GM12878 (cell line): ENCODE data around the gene MBNL3. TPM values are rescaled to one million over a fixed set of nuclear protein-coding genes. Genes with fewer than 3 reads are reported as not detected.

Experiments used
- ATAC-seq: fragments of 200-7000 bp; cut with Tn5 transposase; 3 replicates; pipeline ENCODE4 v1.9.1; 2020; ENCODE audit warnings: mild to moderate bottlenecking, moderate library complexity
- BruUV-seq: library from RNA; stranded (reverse); fragments of 400-500 nt; replicated peaks from 2 replicates; lab custom pipeline; 2021; lab: Mats Ljungman, UMichigan
- CTCF ChIA-PET: fragments of 300-600 bp; sonication (Branson Sonifier 250); formaldehyde crosslinking; extraction: SDS; loops from one replicate; lab custom pipeline; 2021; ENCODE audit warnings: inconsistent platforms; lab: Yijun Ruan, JAX
- POLR2A ChIA-PET: fragments of 350-600 bp; formaldehyde crosslinking; extraction: SDS; loops from one replicate; lab custom pipeline; 2021; ENCODE audit warnings: inconsistent platforms; lab: Charles Lee
- RAD21 ChIA-PET: fragments of 300-600 bp; sonication (Branson Sonifier 250); formaldehyde crosslinking; loops from one replicate; lab custom pipeline; 2023; ENCODE audit warnings: antibody characterized with exemption; ENCODE audit not compliant: unreplicated experiment; lab: Charles Lee
- SMC1A ChIA-PET: fragments of 300-600 bp; sonication (Branson Sonifier 250); formaldehyde crosslinking; loops from one replicate; lab custom pipeline; 2023; ENCODE audit not compliant: unreplicated experiment, uncharacterized antibody; lab: Charles Lee
- DNase-seq: peaks from one replicate; pipeline ENCODE4 v3.0.0-alpha.2; 2011; ENCODE audit warnings: low read depth, low spot score
- FAIRE-seq: peaks from 3 replicates; lab custom pipeline; 2011; peaks lifted over from hg19 to GRCh38; lab: Jason Lieb, UNC
- H2AFZ ChIP-seq: 2 replicates; pipeline ENCODE4 v1.6.0; 2011; ENCODE audit warnings: low read depth, low read length, control low read depth; ENCODE audit not compliant: control insufficient read depth
- H3K27ac ChIP-seq: 2 replicates; pipeline ENCODE4 v1.5.1; 2011; ENCODE audit warnings: control low read depth; ENCODE audit not compliant: control insufficient read depth, insufficient read depth
- H3K27me3 ChIP-seq, 2 experiments: replicated peaks in 1 of 2; 2 replicates each; pipeline versions ENCODE4 v1.6.0 to v1.6.1; 2011; ENCODE audit warnings: low read length in 1 of 2; ENCODE audit not compliant: control insufficient read depth in 2 of 2, insufficient read depth in 2 of 2
- H3K36me3 ChIP-seq, 2 experiments: 2 replicates each; pipeline ENCODE4 v1.5.1; 2011; ENCODE audit warnings: low read length in 1 of 2; ENCODE audit not compliant: control insufficient read depth in 2 of 2, insufficient read depth in 2 of 2
- H3K4me1 ChIP-seq: 2 replicates; pipeline ENCODE4 v1.6.1; 2011; ENCODE audit warnings: mild to moderate bottlenecking, low read length, moderate library complexity, mixed read lengths; ENCODE audit not compliant: control insufficient read depth, insufficient read depth
- H3K4me2 ChIP-seq: 2 replicates; pipeline ENCODE4 v1.6.0; 2011; ENCODE audit warnings: control low read depth; ENCODE audit not compliant: control insufficient read depth, insufficient read depth
- H3K4me3 ChIP-seq: fragments of 200-600 bp; sonication (generic); 2 replicates; pipeline ENCODE4 v1.5.1; 2016
- H3K79me2 ChIP-seq: 2 replicates; pipeline ENCODE4 v1.6.0; 2011; ENCODE audit warnings: low read length; ENCODE audit not compliant: control insufficient read depth, insufficient read depth
- H3K9ac ChIP-seq: 2 replicates; pipeline ENCODE4 v1.8.0; 2011; ENCODE audit warnings: low read length, control low read depth, mixed read lengths; ENCODE audit not compliant: control insufficient read depth, insufficient read depth
- H3K9me3 ChIP-seq: replicated peaks from 3 replicates; pipeline ENCODE4 v1.5.1; 2011; ENCODE audit warnings: mild to moderate bottlenecking, low read length; ENCODE audit not compliant: control insufficient read depth, insufficient read depth
- H4K20me1 ChIP-seq: 2 replicates; pipeline ENCODE4 v1.6.0; 2011; ENCODE audit not compliant: control insufficient read depth, insufficient read depth
- BRCA1 ChIP-seq: IDR thresholded peaks from 2 replicates; pipeline ENCODE4 v1.6.1; 2011; ENCODE audit warnings: low read depth, low read length, improper control_type of control experiment
- CBX3 ChIP-seq: fragments of 200-600 bp; sonication (generic); IDR thresholded peaks from 2 replicates; pipeline ENCODE4 v1.6.1; 2016; ENCODE audit warnings: low read depth, borderline replicate concordance
- CHD1 ChIP-seq: IDR thresholded peaks from 2 replicates; pipeline ENCODE4 v1.6.1; 2012; ENCODE audit warnings: low read depth, low read length, improper control_type of control experiment
- FOXK2 ChIP-seq: fragments of 450-650 bp; IDR thresholded peaks from 2 replicates; pipeline ENCODE4 v1.6.1; 2017; ENCODE audit warnings: mild to moderate bottlenecking, moderate library complexity
- IKZF1 ChIP-seq: fragments of 450-650 bp; conservative IDR thresholded peaks from 2 replicates; pipeline ENCODE4 v1.6.1; 2017; ENCODE audit warnings: antibody characterized with exemption, mild to moderate bottlenecking
- LARP7 ChIP-seq: fragments of 450-650 bp; IDR thresholded peaks from 2 replicates; pipeline ENCODE4 v1.6.1; 2017; ENCODE audit warnings: mild to moderate bottlenecking
- MXI1 ChIP-seq: fragments of 150-350 bp; IDR thresholded peaks from 2 replicates; pipeline ENCODE4 v1.6.1; 2011; ENCODE audit warnings: low read depth, mild to moderate bottlenecking, inconsistent platforms, low read length, improper control_type of control experiment
- NBN ChIP-seq: fragments of 450-650 bp; IDR thresholded peaks from 2 replicates; pipeline ENCODE4 v1.6.1; 2016
- NFXL1 ChIP-seq: fragments of 450-650 bp; IDR thresholded peaks from 2 replicates; pipeline ENCODE4 v1.6.1; 2017; ENCODE audit warnings: antibody characterized with exemption, mild to moderate bottlenecking, borderline replicate concordance
- NFYA ChIP-seq: IDR thresholded peaks from 2 replicates; pipeline ENCODE4 v1.6.1; 2011; ENCODE audit warnings: low read depth, mild to moderate bottlenecking, low read length, improper control_type of control experiment, borderline replicate concordance
- NR2C1 ChIP-seq: fragments of 450-650 bp; IDR thresholded peaks from 2 replicates; pipeline ENCODE4 v1.6.1; 2017; ENCODE audit warnings: antibody characterized with exemption, mild to moderate bottlenecking, moderate library complexity
- NR2F1 ChIP-seq: fragments of 450-650 bp; conservative IDR thresholded peaks from 2 replicates; pipeline ENCODE4 v1.6.1; 2017; ENCODE audit warnings: mild to moderate bottlenecking
- POLR2AphosphoS2 ChIP-seq: IDR thresholded peaks from 2 replicates; pipeline ENCODE4 v1.6.1; 2011; ENCODE audit warnings: low read depth, mild to moderate bottlenecking, low read length, improper control_type of control experiment, moderate library complexity
- RCOR1 ChIP-seq: conservative IDR thresholded peaks from 2 replicates; pipeline ENCODE4 v1.6.1; 2012; ENCODE audit warnings: low read depth, low read length, improper control_type of control experiment
- SMAD5 ChIP-seq: IDR thresholded peaks from 2 replicates; pipeline ENCODE4 v1.6.1; 2016; ENCODE audit warnings: antibody characterized with exemption, low read depth
- YBX1 ChIP-seq: fragments of 450-650 bp; IDR thresholded peaks from 2 replicates; pipeline ENCODE4 v1.6.1; 2016; ENCODE audit warnings: antibody characterized with exemption
- YY1 ChIP-seq: IDR thresholded peaks from 2 replicates; pipeline ENCODE4 v1.6.1; 2011; ENCODE audit warnings: low read depth, mild to moderate bottlenecking, low read length
- ZNF207 ChIP-seq: fragments of 450-650 bp; IDR thresholded peaks from 2 replicates; pipeline ENCODE4 v1.6.1; 2014; ENCODE audit warnings: antibody characterized with exemption, mild to moderate bottlenecking, borderline replicate concordance
- ZNF274 ChIP-seq: IDR thresholded peaks from one replicate; pipeline ENCODE4 v1.8.0; 2011; ENCODE audit not compliant: insufficient read length, insufficient read depth
- WGBS: methylation state at CpG from one replicate; pipeline ENCODE4 v1.1.6; 2016; ENCODE audit warnings: low lambda C conversion rate; ENCODE audit not compliant: insufficient replicate concordance, insufficient coverage; ENCODE audit errors: missing lambda C conversion rate; 5-methylcytosine and 5-hydroxymethylcytosine counted together
- in situ Hi-C: fragments of 300-500 bp; cut with MboI; formaldehyde crosslinking; loops from 9 replicates; pipeline ENCODE4 v1.14.3; 2018; ENCODE audit warnings: mixed read lengths
- intact Hi-C: fragments of 100-400 bp; cut with micrococcal nuclease; formaldehyde crosslinking; loops from one replicate; pipeline ENCODE4 v1.14.2; 2022; ENCODE audit not compliant: unreplicated experiment
- polyA plus RNA-seq, 11 experiments: library from polyadenylated mRNA; depleted of rRNA in 4 of 11; unstranded in 6 of 11; stranded (reverse) in 5 of 11; fragments of >200 nt; fragmentation: Nextera tagmentation in 4 of 11; fragmentation: Illumina TruSeq in 1 of 11; extraction: Ambion mirVana in 4 of 11; extraction: Trizol in 1 of 11; gene quantifications; 1 replicate in 1 of 11; 2 replicates in 10 of 11; pipeline versions ENCODE4 v1.2.1 to v1.2.3, GENCODE V29; 2011 to 2016; ENCODE audit warnings: inconsistent platforms in 2 of 11, missing spikeins in 2 of 11, low read depth in 1 of 11
- total RNA-seq, 4 experiments: library from RNA; depleted of rRNA in 3 of 4; stranded (reverse); fragments of >200 nt in 3 of 4; fragmentation: Illumina TruSeq in 1 of 4; extraction: Trizol in 1 of 4; gene quantifications; 2 replicates each; pipeline versions ENCODE4 v1.2.1 to v1.2.3, GENCODE V29; 2013 to 2021

The MBNL3 gene
- total and polyA plus RNA-seq, 10 of the 15 experiments (the other 5 are each of a cell fraction or from before 2014, with no cell fraction given), result 3.4 to 33.1 (median 12.6) TPM

- Histone ChIP-seq H3K9ac (no peak overlapping the region), H3K79me2 (no peaks in the 10 kb centered on the region; the same call in 1 of the 2 replicates), H3K36me3 (no peaks in the 10 kb centered on the region), H3K4me1 (no peaks in the 10 kb centered on the region), H4K20me1 (no peaks in the 10 kb centered on the region), H3K9me3 (no peaks in the 10 kb centered on the region), H2AFZ (no peak overlapping the region), H3K27ac (no peak overlapping the region), H3K27me3 (no peaks in the 10 kb centered on the region), H3K4me3 (no peak overlapping the region), H3K4me2 (no peak overlapping the region)
- ChIA-PET SMC1A (interaction anchor here (1.0 kb wide), 2 partner anchors 8 to 132 kb away, joined by 3 read pairs; no protein-coding TSS in a partner anchor), POLR2A (no interaction called here), RAD21 (no interaction called here), CTCF (interaction anchor here (0.7 to 1.7 kb wide), 2 partner anchors 11 to 14 kb away, joined by 3 read pairs; no protein-coding TSS in a partner anchor)
- intact Hi-C loops (no loop called here), in situ Hi-C loops (no loop called here)
- DNase-seq (no peak), ATAC-seq (no peak), FAIRE-seq (no peak)
- no TSS peak for BruUV-seq
- WGBS, result 42% methylated on average over 1 of the region's 1 CpG
- TF ChIP-seq NR2F1 (no peak), ZNF274 (no peak), MXI1 (no peak), IKZF1 (no peak), NR2C1 (no peak), NBN (no peak), ZNF207 (no peak), NFXL1 (no peak), CBX3 (no peak), YBX1 (no peak), LARP7 (no peak), POLR2AphosphoS2 (no peak), FOXK2 (no peak), NFYA (no peak), SMAD5 (no peak), YY1 (no peak), BRCA1 (no peak), CHD1 (no peak), RCOR1 (no peak)
Measured at GRCh38 chrX:132472397-132472796, 16.4 kb downstream of the MBNL3 start.
